ENCODE data around the gene MICAL3.

DNA sequence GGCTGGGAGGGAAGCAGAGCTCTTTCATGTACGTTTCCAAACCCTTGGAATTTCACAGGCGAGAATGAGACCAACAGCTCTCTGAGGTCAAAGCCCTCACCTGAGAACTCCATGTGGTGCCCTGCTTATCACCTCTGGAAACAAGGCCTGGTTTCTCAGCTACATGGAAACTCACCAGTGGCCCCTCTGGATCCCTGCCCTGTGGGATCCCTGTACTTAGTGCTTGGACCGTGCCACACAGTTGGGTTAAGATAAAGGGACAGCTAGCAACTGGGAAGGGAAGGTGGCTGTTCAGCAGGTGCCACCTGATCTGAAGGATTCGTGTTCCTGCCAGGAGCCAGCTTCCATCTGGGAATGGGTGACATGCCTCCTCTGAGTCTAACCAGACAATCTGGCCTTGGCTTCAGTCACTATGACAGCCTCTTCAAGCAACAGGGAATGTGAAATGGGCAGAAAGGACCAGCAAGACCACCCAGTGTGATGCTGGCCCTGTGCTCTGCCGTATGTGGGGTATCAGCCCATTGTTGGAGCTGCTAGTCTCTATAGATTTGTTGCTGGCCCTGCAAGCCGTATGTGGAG is 195.8 kb downstream of the MICAL3 start:
- TF ChIP-seq, protein P1, sequence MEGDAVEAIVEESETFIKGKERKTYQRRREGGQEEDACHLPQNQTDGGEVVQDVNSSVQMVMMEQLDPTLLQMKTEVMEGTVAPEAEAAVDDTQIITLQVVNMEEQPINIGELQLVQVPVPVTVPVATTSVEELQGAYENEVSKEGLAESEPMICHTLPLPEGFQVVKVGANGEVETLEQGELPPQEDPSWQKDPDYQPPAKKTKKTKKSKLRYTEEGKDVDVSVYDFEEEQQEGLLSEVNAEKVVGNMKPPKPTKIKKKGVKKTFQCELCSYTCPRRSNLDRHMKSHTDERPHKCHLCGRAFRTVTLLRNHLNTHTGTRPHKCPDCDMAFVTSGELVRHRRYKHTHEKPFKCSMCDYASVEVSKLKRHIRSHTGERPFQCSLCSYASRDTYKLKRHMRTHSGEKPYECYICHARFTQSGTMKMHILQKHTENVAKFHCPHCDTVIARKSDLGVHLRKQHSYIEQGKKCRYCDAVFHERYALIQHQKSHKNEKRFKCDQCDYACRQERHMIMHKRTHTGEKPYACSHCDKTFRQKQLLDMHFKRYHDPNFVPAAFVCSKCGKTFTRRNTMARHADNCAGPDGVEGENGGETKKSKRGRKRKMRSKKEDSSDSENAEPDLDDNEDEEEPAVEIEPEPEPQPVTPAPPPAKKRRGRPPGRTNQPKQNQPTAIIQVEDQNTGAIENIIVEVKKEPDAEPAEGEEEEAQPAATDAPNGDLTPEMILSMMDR (IDR thresholded peaks at IDR 0.05): no peak
- TF ChIP-seq POLR2AphosphoS5 (IDR thresholded peaks at IDR 0.05) (no peak), POLR2A (IDR thresholded peaks at IDR 0.05) (no peak), EP300 (IDR thresholded peaks at IDR 0.05; ENCODE audit: low read depth) (no peak)
